ENCODE measurements around the gene MYT1. TPM values are rescaled to one million over a fixed set of nuclear protein-coding genes. Genes with fewer than 3 reads are reported as not detected.

Gene MYT1
- total RNA-seq, 1 donor from 2014 or later, result not detected

GRCh38 chr20:64188682-64189529, 24.7 kb downstream of the MYT1 start:
- DNase-seq (ENCODE audit: low read depth), result no peak

GRCh38 chr20:64189530-64189966, 25.3 kb downstream of the MYT1 start:
- DNase-seq (ENCODE audit: low read depth), result no peak

GRCh38 chr20:64189986-64190385, 25.7 kb downstream of the MYT1 start:
- no peak for DNase-seq (ENCODE audit: low read depth)

- no peak for DNase-seq (ENCODE audit: low read depth)
These were observed 26.8 kb downstream of the MYT1 start for GRCh38 chr20:64191002-64191401.

- no peak for DNase-seq (ENCODE audit: low read depth)
These were observed 28.2 kb downstream of the MYT1 start for GRCh38 chr20:64192406-64192805.

GRCh38 chr20:64193058-64193457, 28.8 kb downstream of the MYT1 start:
- no peak for DNase-seq (ENCODE audit: low read depth)

- DNase-seq (ENCODE audit: low read depth), result no peak
These were observed 30.0 kb downstream of the MYT1 start for GRCh38 chr20:64194269-64194668.

GRCh38 chr20:64196309-64196708, 32.1 kb downstream of the MYT1 start:
- DNase-seq (ENCODE audit: low read depth), result no peak

- DNase-seq (ENCODE audit: low read depth), result no peak
These were observed 32.6 kb downstream of the MYT1 start for GRCh38 chr20:64196847-64197306.

- DNase-seq (ENCODE audit: low read depth), result no peak
These were observed 34.1 kb downstream of the MYT1 start for GRCh38 chr20:64198347-64198746.

GRCh38 chr20:64199395-64199794, 35.1 kb downstream of the MYT1 start:
- no peak for DNase-seq (ENCODE audit: low read depth)

GRCh38 chr20:64200740-64201139, 36.5 kb downstream of the MYT1 start:
- DNase-seq (ENCODE audit: low read depth), result no peak

- DNase-seq (ENCODE audit: low read depth), result no peak
These were observed 37.4 kb downstream of the MYT1 start for GRCh38 chr20:64201653-64202052.

- peak; percentile 77 for DNase-seq (ENCODE audit: low read depth)
These were observed 39.0 kb downstream of the MYT1 start for GRCh38 chr20:64203037-64203777.

GRCh38 chr20:64205611-64206026, 41.4 kb downstream of the MYT1 start:
- DNase-seq (ENCODE audit: low read depth), result no peak

GRCh38 chr20:64206614-64207013, 42.4 kb downstream of the MYT1 start:
- DNase-seq (ENCODE audit: low read depth), result no peak

GRCh38 chr20:64207641-64208590, 43.7 kb downstream of the MYT1 start:
- no peak for DNase-seq (ENCODE audit: low read depth)

GRCh38 chr20:64209148-64209547, 44.9 kb downstream of the MYT1 start:
- DNase-seq (ENCODE audit: low read depth), result no peak

- DNase-seq (ENCODE audit: low read depth), result no peak
These were observed 46.6 kb downstream of the MYT1 start for GRCh38 chr20:64210656-64211369.

GRCh38 chr20:64211874-64212658, 47.8 kb downstream of the MYT1 start:
- DNase-seq (ENCODE audit: low read depth), result no peak

Data from myocyte (in vitro differentiated cells).